GM18867 (cell line): ENCODE measurements around the gene SOX30.
"Not testable (repeated sequence)": the region's sequence is repeated elsewhere in the genome, so short reads cannot be mapped to it uniquely, and the experiment has no call there.

Experiments
- ATAC-seq: cut with Tn5 transposase; IDR thresholded peaks from one replicate; pipeline ENCODE4 v1.9.1; 2021; ENCODE audit warnings: mild to moderate bottlenecking, moderate library complexity; ENCODE audit not compliant: unreplicated experiment

Gene SOX30

GRCh38 chr5:157652377-157652692, at the start of gene SOX30:
Gene SOX30 (minus strand): TSS chr5:157652438. CDS start chr5:157652078, 360 bp downstream.
- ATAC-seq: no peak

DNA sequence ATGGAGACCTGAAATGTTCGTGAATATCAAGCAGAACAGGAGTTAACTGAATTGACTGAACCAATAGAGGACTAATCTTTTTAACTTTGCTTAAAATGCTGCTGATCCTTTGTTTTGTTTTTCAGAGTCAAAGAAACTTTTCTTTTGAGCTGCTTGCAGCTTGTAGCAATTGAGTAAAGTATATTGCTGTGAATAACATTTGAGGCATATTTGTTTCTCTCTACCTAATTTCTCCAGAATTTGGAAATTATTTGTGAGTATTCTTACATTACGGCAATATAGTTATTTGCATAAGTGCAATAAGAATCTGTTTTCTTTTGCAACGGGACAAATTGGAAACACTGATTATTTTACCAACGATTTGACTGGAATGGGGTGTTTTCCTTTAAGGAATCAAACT, 46.4 kb upstream of the SOX30 start:
- not testable (repeated sequence) for ATAC-seq

GRCh38 chr5:157696154-157696553, 43.9 kb upstream of the SOX30 start:
- ATAC-seq: not testable (repeated sequence)

GRCh38 chr5:157693816-157694215, 41.6 kb upstream of the SOX30 start:
- ATAC-seq: not testable (repeated sequence)

DNA sequence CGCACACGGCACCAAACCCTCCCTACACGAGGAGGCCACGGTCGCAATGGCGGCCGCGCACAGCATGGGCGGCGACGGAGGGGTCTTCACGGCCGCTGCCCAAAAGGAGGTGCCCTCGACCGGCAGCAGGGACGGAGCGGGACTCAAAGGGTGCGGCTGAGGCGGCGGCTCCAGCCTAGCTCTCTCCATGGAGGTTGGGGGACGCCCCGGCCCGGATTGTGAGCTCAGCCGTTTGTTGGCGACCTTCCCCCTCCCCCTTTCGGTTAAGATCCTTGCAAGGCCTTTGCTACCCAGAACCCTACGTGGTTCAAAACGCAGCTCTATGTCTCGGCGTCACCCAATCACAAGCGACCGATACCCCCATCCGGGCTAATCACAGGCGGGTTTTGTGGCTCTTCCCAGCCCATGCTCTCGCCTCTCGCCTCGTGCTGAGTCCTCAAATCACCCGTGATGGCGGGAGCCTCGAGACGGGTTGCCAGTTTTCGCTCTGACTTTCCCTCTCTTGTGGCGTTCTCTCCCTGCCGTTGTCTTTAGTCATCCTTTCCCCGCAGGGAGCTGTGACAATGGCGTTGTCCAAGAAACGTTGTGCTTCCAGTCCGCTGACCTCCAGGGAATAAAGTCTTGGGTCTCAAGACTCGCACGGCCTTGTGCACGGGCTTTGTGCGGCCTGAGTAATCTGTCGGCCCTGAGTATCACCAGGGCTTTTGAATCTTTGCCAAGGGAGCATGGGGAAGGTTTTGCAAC, 38.6 kb upstream of the SOX30 start:
- ATAC-seq: no peak

GRCh38 chr5:157689942-157690689, 37.9 kb upstream of the SOX30 start:
- ATAC-seq: no peak

DNA sequence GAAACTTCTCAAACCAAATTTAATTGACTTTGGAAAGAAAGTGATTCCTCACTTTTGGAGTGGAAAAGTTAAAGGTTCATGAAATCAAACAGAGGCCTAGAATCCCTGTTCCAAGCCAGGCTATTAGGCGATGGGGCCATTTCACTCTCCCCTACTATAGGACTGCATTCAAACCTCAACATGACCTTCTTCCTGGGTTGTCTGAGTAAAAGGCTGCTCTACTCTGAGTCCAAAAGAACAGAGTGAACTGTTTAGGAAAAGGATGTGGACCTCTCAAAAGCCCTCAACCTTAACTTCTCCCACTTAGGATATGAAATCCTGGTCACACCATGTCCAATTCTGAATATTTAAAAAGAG, 34.9 kb upstream of the SOX30 start:
- ATAC-seq: no peak

GRCh38 chr5:157686276-157687197, 34.3 kb upstream of the SOX30 start:
- ATAC-seq: not testable (repeated sequence)

DNA sequence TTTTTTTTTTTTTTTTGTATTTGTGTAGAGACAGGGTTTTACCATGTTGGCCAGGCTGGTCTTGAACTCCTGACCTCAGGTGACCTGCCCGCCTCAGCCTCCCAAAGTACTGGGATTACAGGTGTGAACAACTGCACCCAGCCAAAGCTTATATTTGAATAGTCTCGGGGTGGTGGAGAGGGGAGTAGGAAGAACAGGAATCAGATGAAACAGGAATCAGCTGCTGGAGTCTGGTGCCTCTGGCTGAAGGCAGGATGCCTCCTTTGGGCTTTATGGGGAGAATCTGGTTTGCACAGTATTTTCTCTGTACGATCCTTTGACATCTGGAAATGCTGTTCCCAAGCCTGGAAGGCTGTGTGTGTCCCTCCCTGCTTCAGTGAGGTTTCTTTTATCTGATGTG, 30.0 kb upstream of the SOX30 start:
- no peak for ATAC-seq

GRCh38 chr5:157681048-157681447, 28.8 kb upstream of the SOX30 start:
- ATAC-seq: no peak

GRCh38 chr5:157680239-157680638, 28.0 kb upstream of the SOX30 start:
- ATAC-seq: no peak

DNA sequence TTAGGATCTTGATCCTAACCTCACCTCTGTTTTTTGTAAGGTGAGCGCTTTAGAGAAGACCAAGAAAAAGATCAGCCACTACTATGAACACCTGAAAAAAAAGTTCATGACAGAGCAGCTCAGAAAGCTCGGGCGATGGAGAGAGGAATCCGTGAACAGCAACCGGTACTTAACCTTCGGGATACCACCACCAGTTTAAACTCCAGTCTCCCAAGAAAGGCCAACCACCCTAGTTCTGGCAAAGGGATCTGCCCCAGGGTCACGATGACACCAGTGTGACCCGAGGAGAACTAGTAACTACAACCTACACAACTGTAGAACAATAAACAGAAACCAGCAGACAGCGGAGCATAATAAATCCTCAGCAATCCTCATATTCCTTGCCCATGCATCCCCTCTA, 27.6 kb upstream of the SOX30 start:
- ATAC-seq: no peak

- ATAC-seq: no peak
These were observed 25.7 kb upstream of the SOX30 start for GRCh38 chr5:157677931-157678330.

DNA sequence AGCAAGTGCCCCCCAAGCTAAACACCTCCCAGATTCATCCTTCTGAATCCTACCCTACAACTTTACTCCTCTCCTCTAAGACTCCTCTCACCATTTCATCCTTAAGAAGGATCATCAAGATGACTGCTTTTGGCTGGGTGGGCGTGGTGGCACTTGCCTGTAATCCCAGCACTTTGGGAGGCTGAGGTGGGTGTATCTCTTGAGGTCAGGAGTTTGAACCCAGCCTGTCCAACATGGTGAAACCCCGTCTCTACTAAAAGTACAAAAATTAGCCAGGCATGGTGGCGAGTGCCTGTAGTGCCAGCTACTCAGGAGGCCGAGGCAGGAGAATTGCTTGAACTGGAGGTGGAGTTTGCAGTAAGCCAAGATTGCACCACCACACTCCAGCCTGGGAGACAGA, 22.1 kb upstream of the SOX30 start:
- not testable (repeated sequence) for ATAC-seq

DNA sequence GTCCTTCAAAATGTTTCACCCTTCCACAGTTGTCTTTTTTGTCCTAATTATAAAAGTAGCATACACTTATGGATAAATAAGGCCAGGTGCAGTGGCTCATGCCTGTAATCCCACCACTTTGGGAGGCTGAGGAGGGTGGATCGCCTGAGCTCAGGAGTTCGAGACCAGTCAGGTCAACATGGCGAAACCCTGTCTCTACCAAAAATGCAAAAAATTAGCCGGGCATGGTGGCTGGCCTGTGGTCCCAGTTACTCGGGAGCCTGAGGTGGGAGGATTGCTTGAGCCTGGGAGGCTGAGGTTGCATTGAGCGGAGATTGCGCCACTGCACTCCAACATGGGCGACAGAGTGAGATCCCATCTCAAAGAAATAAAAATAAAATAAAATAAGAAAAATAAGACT, 20.7 kb upstream of the SOX30 start:
- no peak for ATAC-seq

- ATAC-seq: no peak
These were observed 19.5 kb upstream of the SOX30 start for GRCh38 chr5:157671592-157672330.

DNA sequence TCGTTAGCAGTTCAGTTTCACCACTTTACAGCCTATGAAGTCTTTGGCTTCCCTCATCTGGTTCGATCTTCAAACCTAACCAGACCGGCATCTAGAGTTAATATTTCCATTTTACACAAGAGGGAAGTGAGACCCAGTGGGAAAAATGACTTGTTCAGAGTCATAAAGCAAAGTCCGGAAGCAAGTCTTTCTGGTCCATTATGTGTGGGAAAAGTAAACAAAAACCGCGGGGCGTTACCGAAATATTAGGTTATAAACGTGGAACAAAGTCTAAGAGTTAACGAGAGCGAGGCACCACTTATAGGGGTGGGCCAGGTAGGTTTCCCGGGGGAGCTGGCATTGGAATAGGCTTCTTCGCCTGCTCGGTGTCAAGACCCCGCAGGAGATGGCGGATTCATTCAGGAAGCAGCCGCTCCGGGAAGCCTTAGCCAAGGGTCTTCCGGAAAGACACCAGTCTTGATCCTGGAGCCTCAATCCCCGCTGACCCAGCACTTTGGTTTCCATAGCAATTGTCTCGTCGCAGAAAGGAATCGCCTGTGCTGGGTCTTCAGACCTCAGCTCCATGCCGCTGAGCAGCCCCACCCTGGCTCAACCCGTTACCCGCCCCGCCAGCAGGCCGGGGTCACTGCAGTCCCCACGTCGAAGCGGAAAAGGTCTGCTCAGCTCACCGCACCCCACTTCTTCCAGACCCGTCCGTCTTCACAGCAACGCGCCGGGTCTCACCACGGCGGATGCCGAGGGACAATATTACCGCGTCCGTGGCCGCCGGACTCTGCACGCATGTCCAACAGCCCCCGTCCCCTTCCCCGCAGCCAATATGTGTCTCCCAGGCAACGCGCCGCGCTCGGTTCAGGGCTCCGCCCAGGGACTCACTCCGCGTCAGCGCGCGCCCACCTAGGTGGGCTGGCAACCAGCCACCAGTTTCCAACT, 18.7 kb upstream of the SOX30 start, which contains the start of gene C5orf52:
Gene C5orf52 (plus strand): TSS at position 872 of the 930 bp plus-strand sequence. CDS start 82 bp downstream, outside the sequence.
- ATAC-seq: no peak

DNA sequence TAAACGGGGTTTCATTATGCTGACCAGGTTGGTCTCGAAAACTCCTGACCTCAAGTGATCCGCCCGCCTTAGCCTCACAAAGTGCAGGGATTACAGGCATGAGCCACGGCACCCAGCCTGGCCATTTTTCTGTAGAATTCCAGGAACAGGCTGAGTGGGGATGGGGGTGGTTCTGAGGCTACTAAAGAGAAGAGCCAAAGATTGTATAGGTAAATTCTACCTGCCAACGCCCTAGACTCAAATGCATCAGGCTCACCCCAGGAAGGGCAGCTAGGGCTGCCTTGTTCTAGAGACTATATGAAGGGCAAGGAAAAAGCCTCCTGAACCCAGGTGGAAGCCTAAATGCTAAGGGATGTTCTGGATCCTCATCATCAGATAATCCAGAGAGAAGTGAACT, 17.5 kb upstream of the SOX30 start:
- no peak for ATAC-seq

- ATAC-seq: no peak
These were observed 16.1 kb upstream of the SOX30 start for GRCh38 chr5:157668356-157668755.
